Right lobe of liver (tissue), 6 donors: ENCODE measurements around the gene HDAC9. TPM values are rescaled to one million over a fixed set of nuclear protein-coding genes. Genes with fewer than 3 reads are reported as not detected.

ENCODE experiments used
- ATAC-seq, 4 donors: fragments of 200-7000 bp; cut with Tn5 transposase; one replicate each; pipeline ENCODE4 v1.9.1; 2020; ENCODE audit warnings: mild to moderate bottlenecking in 4 of 4, moderate library complexity in 4 of 4
- DNase-seq, 3 donors: peaks; one replicate each; pipeline ENCODE4 v3.0.0-alpha.2; 2020
- H3K27ac ChIP-seq, 3 donors: fragments of 200-600 bp; one replicate each; pipeline ENCODE4 v1.8.0; 2022
- H3K27me3 ChIP-seq, 2 donors: fragments of 200-600 bp; one replicate each; pipeline ENCODE4 v1.8.0; 2022
- H3K36me3 ChIP-seq, 4 donors: fragments of 200-600 bp; sonication (generic) in 1 of 4; one replicate each; pipeline versions ENCODE4 v1.5.1 to v1.8.0; 2017 to 2022; ENCODE audit warnings: control low read depth in 1 of 4
- H3K4me1 ChIP-seq, 4 donors: fragments of 200-600 bp; sonication (generic) in 1 of 4; one replicate each; pipeline versions ENCODE4 v1.5.1 to v1.8.0; 2017 to 2022; ENCODE audit warnings: control low read depth in 1 of 4
- H3K4me3 ChIP-seq, 3 donors: fragments of 200-600 bp; one replicate each; pipeline ENCODE4 v1.8.0; 2022
- H3K9me3 ChIP-seq, 4 donors: fragments of 200-600 bp; sonication (generic) in 1 of 4; one replicate each; pipeline versions ENCODE4 v1.5.1 to v1.8.0; 2017 to 2022; ENCODE audit warnings: control low read depth in 1 of 4
- CTCF ChIP-seq, 4 donors: fragments of 200-600 bp in 3 of 4; fragments of 450-650 bp in 1 of 4; IDR thresholded peaks; one replicate each; pipeline versions ENCODE4 v1.5.1 to v1.8.0; 2016 to 2022; ENCODE audit warnings: antibody characterized with exemption in 4 of 4, mild to moderate bottlenecking in 2 of 4
- POLR2A ChIP-seq: fragments of 450-650 bp; IDR thresholded peaks from one replicate; pipeline ENCODE4 v1.6.1; 2017; ENCODE audit warnings: antibody characterized with exemption, mild to moderate bottlenecking
- WGBS: methylation state at CpG from one replicate; pipeline ENCODE4 v1.1.6; 2018; ENCODE audit warnings: low coverage, low lambda C conversion rate; ENCODE audit not compliant: insufficient coverage; ENCODE audit errors: missing lambda C conversion rate; 5-methylcytosine and 5-hydroxymethylcytosine counted together
- intact Hi-C, 2 donors: fragments of 100-400 bp; cut with DNase I; formaldehyde crosslinking; loops; one replicate each; pipeline versions ENCODE4 v1.11.2 to v1.14.1; 2022
- total RNA-seq, 6 experiments: library from RNA; depleted of rRNA in 2 of 6; stranded (reverse); fragments of >200 nt in 2 of 6; fragmentation: NEBNext Ultra II Directional in 3 of 6; extraction: Animal tissue kit (Norgen Biotek cat#: 25700) in 3 of 6; gene quantifications; one replicate each; pipeline versions ENCODE4 v1.1.0 to v1.2.4, GENCODE V29; 2016 to 2023
- donor health status: DM: no; HTN: yes; CAD: no.
- donor health status: DM: no; HTN: no; CAD: no.
- donor health status: DM: no; HTN: no; CAD: no.
- donor health status: DM: no; HTN: yes; CAD: no.
- donor health status: DM: no; HTN: yes; CAD: no.

The HDAC9 gene
- total RNA-seq, 6 experiments from 2014 or later, result 1.0 to 4.1 (median 2.5) TPM

GRCh38 chr7:18684916-18685315, 189.4 kb downstream of the HDAC9 start:
- TF ChIP-seq CTCF (IDR thresholded peaks at IDR 0.05) (no peak), POLR2A (no peak)
- no peaks in the 10 kb centered on the region for H3K36me3 ChIP-seq
- DNase-seq, result no peak
- 24% methylated on average over 1 of the region's 1 CpG for WGBS
- no peak overlapping the region for H3K27ac ChIP-seq
- H3K4me1 ChIP-seq, result no peaks in the 10 kb centered on the region
- no peak overlapping the region for H3K4me3 ChIP-seq
- intact Hi-C loops, result no loop called here
- no peak for ATAC-seq
- H3K9me3 ChIP-seq, result no peaks in the 10 kb centered on the region
- no peaks in the 10 kb centered on the region for H3K27me3 ChIP-seq

- no peaks in the 10 kb centered on the region for H3K4me1 ChIP-seq
- intact Hi-C loops, result no loop called here
- no peak overlapping the region for H3K27ac ChIP-seq
- TF ChIP-seq CTCF (IDR thresholded peaks at IDR 0.05) (no peak), POLR2A (no peak)
- DNase-seq (no peak), ATAC-seq (no peak)
- no peak overlapping the region for H3K4me3 ChIP-seq
- no peaks in the 10 kb centered on the region for H3K27me3 ChIP-seq
- no peaks in the 10 kb centered on the region for H3K36me3 ChIP-seq
- no peaks in the 10 kb centered on the region for H3K9me3 ChIP-seq
Measured at GRCh38 chr7:18685971-18686370, 190.4 kb downstream of the HDAC9 start.

- H3K4me1 ChIP-seq, result no peaks in the 10 kb centered on the region
- intact Hi-C loops, result no loop called here
- no peaks in the 10 kb centered on the region for H3K27me3 ChIP-seq
- no peaks in the 10 kb centered on the region for H3K9me3 ChIP-seq
- 59% methylated on average over 2 of the region's 2 CpGs for WGBS
- H3K4me3 ChIP-seq, result no peak overlapping the region
- ATAC-seq, result no peak
- no peak for DNase-seq
- TF ChIP-seq CTCF (IDR thresholded peaks at IDR 0.05) (no peak), POLR2A (no peak)
- H3K27ac ChIP-seq, result no peak overlapping the region
- H3K36me3 ChIP-seq, result no peaks in the 10 kb centered on the region
Measured at GRCh38 chr7:18689551-18689950, 194.0 kb downstream of the HDAC9 start.

- DNase-seq (no peak), ATAC-seq (no peak)
- no peak overlapping the region for H3K27ac ChIP-seq
- no peak overlapping the region for H3K4me3 ChIP-seq
- H3K4me1 ChIP-seq, result no peaks in the 10 kb centered on the region
- intact Hi-C loops, result no loop called here
- no peaks in the 10 kb centered on the region for H3K27me3 ChIP-seq
- H3K36me3 ChIP-seq, result no peaks in the 10 kb centered on the region
- no peaks in the 10 kb centered on the region for H3K9me3 ChIP-seq
- 16% methylated on average over 4 of the region's 4 CpGs for WGBS
- TF ChIP-seq CTCF (IDR thresholded peaks at IDR 0.05) (peak in 3 of 4 donors; percentile 19 to 24 (median 22)), POLR2A (no peak)
Measured at GRCh38 chr7:18693406-18693805, 197.9 kb downstream of the HDAC9 start.

DNA sequence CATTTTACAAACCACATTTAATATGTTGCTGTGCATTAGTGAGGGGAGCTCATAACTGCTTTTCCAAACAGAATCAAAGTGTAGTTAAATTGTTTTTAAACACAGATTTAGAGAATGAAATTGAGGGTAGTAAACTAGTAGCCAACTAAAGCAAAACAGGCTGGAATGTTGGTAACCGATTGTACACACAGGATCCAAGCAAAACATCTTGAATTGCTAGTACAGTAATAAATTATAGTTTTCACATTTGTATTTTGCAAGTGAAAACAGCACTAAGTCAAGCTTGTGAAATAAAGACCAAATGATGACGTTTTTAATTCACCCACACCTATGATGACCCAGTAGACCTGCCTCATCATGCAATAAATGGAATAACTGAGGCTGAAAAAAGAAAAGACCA, 198.3 kb downstream of the HDAC9 start:
- no peak overlapping the region for H3K27ac ChIP-seq
- H3K9me3 ChIP-seq, result no peaks in the 10 kb centered on the region
- no peaks in the 10 kb centered on the region for H3K36me3 ChIP-seq
- WGBS, result 30% methylated on average over 2 of the region's 2 CpGs
- no peaks in the 10 kb centered on the region for H3K27me3 ChIP-seq
- TF ChIP-seq POLR2A, result no peak
- TF ChIP-seq CTCF (IDR thresholded peaks at IDR 0.05), result no peak
- no peak overlapping the region for H3K4me3 ChIP-seq
- no peak for DNase-seq
- no peaks in the 10 kb centered on the region for H3K4me1 ChIP-seq
- ATAC-seq, result no peak
- intact Hi-C loops, result no loop called here
